BJ (cell line): ENCODE measurements around the gene RNF214. TPM values are rescaled to one million over a fixed set of nuclear protein-coding genes. Genes with fewer than 3 reads are reported as not detected.

Experiments used
- CTCF ChIA-PET: fragments of 350-600 bp; formaldehyde crosslinking; extraction: SDS; loops from one replicate; lab custom pipeline; 2021; ENCODE audit warnings: antibody characterized with exemption, inconsistent platforms; lab: Yijun Ruan, JAX
- POLR2A ChIA-PET: fragments of 300-600 bp; sonication (Branson Sonifier 250); formaldehyde crosslinking; extraction: SDS; loops from one replicate; lab custom pipeline; 2021; ENCODE audit warnings: antibody characterized with exemption; lab: Charles Lee
- DNase-seq: peaks from one replicate; pipeline ENCODE4 v3.0.0-alpha.2; 2011; ENCODE audit warnings: low read depth
- H3K27me3 ChIP-seq: 2 replicates; pipeline ENCODE4 v1.6.0; 2011; ENCODE audit warnings: low read length; ENCODE audit not compliant: control insufficient read depth, insufficient read depth
- H3K36me3 ChIP-seq: 2 replicates; pipeline ENCODE4 v1.5.1; 2011; ENCODE audit warnings: low read length; ENCODE audit not compliant: control insufficient read depth, insufficient read depth
- H3K4me3 ChIP-seq: 2 replicates; pipeline ENCODE4 v1.5.1; 2011; ENCODE audit warnings: low read depth, mild to moderate bottlenecking, control low read depth, low read length
- CTCF ChIP-seq: IDR thresholded peaks from 2 replicates; pipeline ENCODE4 v1.5.1; 2011; ENCODE audit warnings: low read depth, mild to moderate bottlenecking, control low read depth, inconsistent platforms, low read length, moderate library complexity; ENCODE audit not compliant: insufficient read depth
- polyA plus RNA-seq: library from polyadenylated mRNA; depleted of rRNA; stranded (reverse); fragments of >200 nt; gene quantifications from 2 replicates; pipeline ENCODE4 v1.2.3, GENCODE V29; 2011

Gene RNF214
- polyA plus RNA-seq, 1 experiment, result 17.1 TPM

- ChIA-PET CTCF (interaction anchor here (0.8 to 3.1 kb wide), 4 partner anchors 13 to 28 kb away, joined by 3 to 20 read pairs (median 3); no protein-coding TSS in a partner anchor), POLR2A (no interaction called here)
- no peak for DNase-seq
- peak overlapping the region; percentile 63 for H3K4me3 ChIP-seq
- H3K27me3 ChIP-seq, result no peaks in the 10 kb centered on the region
- no peak for TF ChIP-seq CTCF
- peaks cover 20% of the 10 kb centered on the region for H3K36me3 ChIP-seq
These were observed 33.9 kb upstream of the RNF214 start for GRCh38 chr11:117198613-117199012.

- POLR2A ChIA-PET, result interaction anchor here (0.5 kb wide), 1 partner anchor 37 kb away, joined by 4 read pairs; no protein-coding TSS in a partner anchor
- H3K27me3 ChIP-seq, result no peaks in the 10 kb centered on the region
- CTCF ChIA-PET, result interaction anchor here (0.8 to 3.1 kb wide), 4 partner anchors 12 to 28 kb away, joined by 3 to 20 read pairs (median 3); no protein-coding TSS in a partner anchor
- peak within 1 kb of the TSS; percentile 63 for H3K4me3 ChIP-seq
- H3K36me3 ChIP-seq, result peaks cover 26% of the 10 kb centered on the region
- peak; percentile 86 for DNase-seq
- TF ChIP-seq CTCF, result no peak
These were observed 33.2 kb upstream of the RNF214 start, which contains the start of gene TAGLN for GRCh38 chr11:117199053-117199915. TAGLN (plus strand) TSS chr11:117199370; CDS start chr11:117203014, 3,644 bp downstream.

GRCh38 chr11:117199916-117200812, 32.3 kb upstream of the RNF214 start:
- CTCF ChIA-PET, result no interaction called here

GRCh38 chr11:117200813-117201657, 31.4 kb upstream of the RNF214 start:
- ChIA-PET CTCF (interaction anchor here (1.0 to 1.7 kb wide), 2 partner anchors 20 to 25 kb away, joined by 4 to 5 read pairs; no protein-coding TSS in a partner anchor), POLR2A (interaction anchor here (0.7 kb wide), 1 partner anchor 20 kb away, joined by 4 read pairs; no protein-coding TSS in a partner anchor)
- TF ChIP-seq CTCF, result no peak
- Histone ChIP-seq H3K27me3 (no peaks in the 10 kb centered on the region), H3K4me3 (peak overlapping the region; percentile 63), H3K36me3 (peaks cover 30% of the 10 kb centered on the region)
- no peak for DNase-seq

More at GRCh38 chr11:117199916-117200812, 32.3 kb upstream of the RNF214 start:
- Histone ChIP-seq H3K4me3 (peak overlapping the region; percentile 63), H3K36me3 (peaks cover 30% of the 10 kb centered on the region), H3K27me3 (no peaks in the 10 kb centered on the region)
- DNase-seq, result no peak
- POLR2A ChIA-PET, result interaction anchor here (0.5 kb wide), 1 partner anchor 36 kb away, joined by 4 read pairs; no protein-coding TSS in a partner anchor
- no peak for TF ChIP-seq CTCF
